ENCODE data around the gene PXK.

- TF ChIP-seq ZNF274 (IDR thresholded peaks at IDR 0.05; ENCODE audit: low read depth, low read length), result no peak
- TF ChIP-seq SUZ12 (IDR thresholded peaks at IDR 0.05; ENCODE audit: extremely low read depth, insufficient read depth, insufficient read length), result no peak
- no peak for TF ChIP-seq YY1 (IDR thresholded peaks at IDR 0.05; ENCODE audit: insufficient read depth, insufficient read length)
Observed at GRCh38 chr3:58383904-58384303, 51.2 kb downstream of the PXK start.
